HFFc6 (cell line): Measurements from ENCODE around the gene DGAT2. TPM values are rescaled to one million over a fixed set of nuclear protein-coding genes. Genes with fewer than 3 reads are reported as not detected.
A peak's percentile ranks its signal among the peaks of the same experiment; 100 is the strongest.

Source experiments
- DNase-seq: peaks from one replicate; pipeline ENCODE4 v3.0.0-alpha.2; 2018
- H3K27ac Mint-ChIP-seq: 2 replicates; pipeline ENCODE4 v1.8.0; 2020; ENCODE audit warnings: mild to moderate bottlenecking, mixed read lengths
- H3K27me3 Mint-ChIP-seq: 2 replicates; pipeline ENCODE4 v1.8.0; 2021; ENCODE audit warnings: mild to moderate bottlenecking, moderate library complexity, mixed read lengths; ENCODE audit not compliant: insufficient read depth
- H3K36me3 Mint-ChIP-seq: 2 replicates; pipeline ENCODE4 v1.8.0; 2021; ENCODE audit warnings: low read depth, mixed read lengths
- H3K4me1 Mint-ChIP-seq: 2 replicates; pipeline ENCODE4 v1.8.0; 2020; ENCODE audit warnings: low read depth, mixed read lengths
- H3K4me3 Mint-ChIP-seq: 2 replicates; pipeline ENCODE4 v1.8.0; 2020; ENCODE audit warnings: mild to moderate bottlenecking, moderate library complexity, mixed read lengths
- H3K9me3 Mint-ChIP-seq: 2 replicates; pipeline ENCODE4 v1.8.0; 2020; ENCODE audit warnings: mild to moderate bottlenecking, mixed read lengths
- total RNA-seq, 6 experiments: library from RNA; stranded (reverse); fragmentation: NEBNext Ultra II Directional; extraction: Animal tissue kit (Norgen Biotek cat#: 25700); gene quantifications; 2 replicates in 1 of 6; 3 replicates in 5 of 6; pipeline ENCODE4 v1.2.3, GENCODE V29; 2021
- TF ChIP-seq, protein P1 (sequence below): fragments of 200-600 bp; sonication (generic); IDR thresholded peaks from 2 replicates; pipeline ENCODE4 v1.5.0; 2021; ENCODE audit warnings: antibody characterized with exemption, mild to moderate bottlenecking

Gene DGAT2
- total RNA-seq, 6 experiments from 2014 or later: 0.23 to 0.55 (median 0.36) TPM

- Mint-ChIP-seq H3K4me1 (peaks cover 22% of the 10 kb centered on the region), H3K4me3 (no peak overlapping the region), H3K36me3 (no peaks in the 10 kb centered on the region), H3K9me3 (no peaks in the 10 kb centered on the region), H3K27me3 (peaks cover 5% of the 10 kb centered on the region), H3K27ac (peak overlapping the region; percentile 60; the same call in 1 of the 2 replicates)
- DNase-seq: peak; percentile 32
- TF ChIP-seq, protein P1, sequence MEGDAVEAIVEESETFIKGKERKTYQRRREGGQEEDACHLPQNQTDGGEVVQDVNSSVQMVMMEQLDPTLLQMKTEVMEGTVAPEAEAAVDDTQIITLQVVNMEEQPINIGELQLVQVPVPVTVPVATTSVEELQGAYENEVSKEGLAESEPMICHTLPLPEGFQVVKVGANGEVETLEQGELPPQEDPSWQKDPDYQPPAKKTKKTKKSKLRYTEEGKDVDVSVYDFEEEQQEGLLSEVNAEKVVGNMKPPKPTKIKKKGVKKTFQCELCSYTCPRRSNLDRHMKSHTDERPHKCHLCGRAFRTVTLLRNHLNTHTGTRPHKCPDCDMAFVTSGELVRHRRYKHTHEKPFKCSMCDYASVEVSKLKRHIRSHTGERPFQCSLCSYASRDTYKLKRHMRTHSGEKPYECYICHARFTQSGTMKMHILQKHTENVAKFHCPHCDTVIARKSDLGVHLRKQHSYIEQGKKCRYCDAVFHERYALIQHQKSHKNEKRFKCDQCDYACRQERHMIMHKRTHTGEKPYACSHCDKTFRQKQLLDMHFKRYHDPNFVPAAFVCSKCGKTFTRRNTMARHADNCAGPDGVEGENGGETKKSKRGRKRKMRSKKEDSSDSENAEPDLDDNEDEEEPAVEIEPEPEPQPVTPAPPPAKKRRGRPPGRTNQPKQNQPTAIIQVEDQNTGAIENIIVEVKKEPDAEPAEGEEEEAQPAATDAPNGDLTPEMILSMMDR: no peak
These were observed 29.2 kb downstream of the DGAT2 start for GRCh38 chr11:75797792-75798191.

GRCh38 chr11:75800136-75800675, 31.6 kb downstream of the DGAT2 start:
- no peaks in the 10 kb centered on the region for H3K36me3 Mint-ChIP-seq
- H3K4me3 Mint-ChIP-seq: no peak overlapping the region
- peaks cover 3% of the 10 kb centered on the region for H3K27me3 Mint-ChIP-seq
- no peaks in the 10 kb centered on the region for H3K9me3 Mint-ChIP-seq
- TF ChIP-seq, protein P1: no peak
- peaks cover 20% of the 10 kb centered on the region for H3K4me1 Mint-ChIP-seq
- no peak overlapping the region for H3K27ac Mint-ChIP-seq
- DNase-seq: no peak

- Mint-ChIP-seq H3K27me3 (peaks cover 2% of the 10 kb centered on the region), H3K27ac (no peak overlapping the region), H3K9me3 (no peaks in the 10 kb centered on the region), H3K4me1 (peaks cover 14% of the 10 kb centered on the region), H3K4me3 (no peak overlapping the region), H3K36me3 (no peaks in the 10 kb centered on the region)
- DNase-seq: no peak
- TF ChIP-seq, protein P1: no peak
These were observed 32.3 kb downstream of the DGAT2 start for GRCh38 chr11:75800728-75801361.

- TF ChIP-seq, protein P1: no peak
- Mint-ChIP-seq H3K36me3 (no peaks in the 10 kb centered on the region), H3K9me3 (no peaks in the 10 kb centered on the region), H3K27me3 (peaks cover 2% of the 10 kb centered on the region), H3K4me3 (no peak overlapping the region), H3K4me1 (peaks cover 12% of the 10 kb centered on the region), H3K27ac (no peak overlapping the region)
- DNase-seq: no peak
These were observed 32.9 kb downstream of the DGAT2 start for GRCh38 chr11:75801362-75802020.

GRCh38 chr11:75802021-75802912, 33.7 kb downstream of the DGAT2 start:
- Mint-ChIP-seq H3K27me3 (peaks cover 5% of the 10 kb centered on the region), H3K9me3 (no peaks in the 10 kb centered on the region), H3K4me3 (no peak overlapping the region), H3K27ac (no peak overlapping the region), H3K4me1 (peaks cover 9% of the 10 kb centered on the region), H3K36me3 (no peaks in the 10 kb centered on the region)
- DNase-seq: no peak
- TF ChIP-seq, protein P1: no peak
